HG02571 (cell line): ENCODE results near the gene RNF145.
"Not testable (repeated sequence)": the region's sequence is repeated elsewhere in the genome, so short reads cannot be mapped to it uniquely, and the experiment has no call there.

Source experiments
- ATAC-seq: cut with Tn5 transposase; IDR thresholded peaks from one replicate; pipeline ENCODE4 v1.9.1; 2021; ENCODE audit warnings: mild to moderate bottlenecking, moderate library complexity; ENCODE audit not compliant: unreplicated experiment

Gene RNF145

GRCh38 chr5:159161361-159162214 is 47.8 kb downstream of the RNF145 start:
- ATAC-seq, result no peak

GRCh38 chr5:159158553-159159091 is 50.7 kb downstream of the RNF145 start:
- not testable (repeated sequence) for ATAC-seq

DNA sequence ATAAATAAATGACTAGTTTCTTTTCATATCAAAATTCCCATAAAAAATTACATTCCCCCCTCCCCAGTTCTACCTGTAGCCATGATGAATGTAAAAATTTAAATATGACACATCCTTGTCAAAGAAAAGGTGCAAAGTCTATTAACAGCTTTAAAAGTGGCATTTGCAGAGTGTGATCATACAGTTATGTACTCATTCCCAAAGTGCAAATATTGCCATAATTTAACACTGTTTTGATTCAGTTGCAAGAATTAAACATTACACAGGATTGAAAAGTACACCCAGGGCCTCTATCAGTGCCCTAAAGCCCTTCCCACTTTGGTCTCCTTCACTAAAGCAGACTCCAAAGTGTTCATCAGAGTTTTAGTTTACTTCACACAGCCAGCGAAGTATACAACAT is 51.8 kb downstream of the RNF145 start:
- ATAC-seq, result no peak

GRCh38 chr5:159156426-159157238 is 52.7 kb downstream of the RNF145 start:
- ATAC-seq, result no peak

- no peak for ATAC-seq
Observed at GRCh38 chr5:159155960-159156359, 53.4 kb downstream of the RNF145 start.

DNA sequence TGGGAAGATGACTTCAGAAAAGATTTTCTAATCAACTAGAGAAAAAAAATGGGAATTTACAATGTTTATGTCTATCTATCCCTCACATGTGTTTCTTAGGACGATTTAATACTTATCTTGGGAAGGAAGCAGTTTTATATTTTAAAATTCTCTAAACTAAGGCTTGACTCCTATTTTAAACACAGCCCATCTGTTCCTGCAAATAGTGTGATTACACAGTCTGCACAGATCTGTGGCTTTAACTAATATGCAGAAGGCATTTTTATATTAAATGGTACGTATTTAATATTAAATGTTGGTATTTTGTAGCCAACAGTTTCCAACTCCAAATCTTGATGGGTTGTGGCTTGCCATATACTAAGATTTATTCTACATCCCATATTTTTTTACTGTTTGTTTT is 56.5 kb downstream of the RNF145 start:
- no peak for ATAC-seq

DNA sequence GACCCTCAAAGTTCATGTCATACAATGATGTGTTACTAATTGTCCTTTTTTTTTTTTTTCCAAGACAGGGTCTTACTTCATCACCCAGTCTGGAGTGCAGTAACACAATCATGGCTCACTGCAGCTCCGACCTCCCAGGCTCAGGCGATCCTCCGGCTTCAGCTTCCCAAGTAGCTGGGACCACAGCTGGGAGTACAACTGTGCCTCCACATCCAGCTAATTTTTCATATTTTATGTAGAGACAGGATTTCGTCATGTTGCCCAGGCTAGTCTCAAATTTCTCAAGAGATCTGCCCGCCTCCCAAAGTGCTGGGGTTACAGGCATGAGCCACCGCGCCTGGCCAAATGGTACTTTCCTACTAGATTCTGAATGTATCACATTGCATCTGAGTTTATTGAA is 60.3 kb downstream of the RNF145 start:
- no peak for ATAC-seq

- no peak for ATAC-seq
Observed at GRCh38 chr5:159147976-159148375, 61.4 kb downstream of the RNF145 start.

DNA sequence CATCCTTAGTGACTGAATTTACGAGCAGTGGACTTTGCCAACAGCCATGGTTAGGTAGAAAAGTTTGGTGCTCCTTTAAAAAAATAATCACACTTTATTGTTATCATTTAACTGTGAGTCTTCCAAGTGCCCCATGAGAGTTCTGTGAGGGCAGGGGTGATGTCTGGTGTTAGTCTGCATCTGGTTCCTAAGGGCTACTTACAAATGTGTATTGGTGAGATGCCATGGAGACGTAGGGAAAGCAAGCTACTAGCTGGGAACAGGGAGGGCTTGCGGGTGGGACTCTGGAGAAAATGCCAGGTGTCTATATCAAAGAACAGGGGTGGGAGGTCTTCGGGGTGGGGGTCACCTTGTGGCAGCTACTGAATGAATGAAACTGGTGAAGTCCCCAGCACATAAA is 62.5 kb downstream of the RNF145 start:
- ATAC-seq, result no peak

GRCh38 chr5:159145160-159145559 is 64.2 kb downstream of the RNF145 start:
- ATAC-seq, result not testable (repeated sequence)

DNA sequence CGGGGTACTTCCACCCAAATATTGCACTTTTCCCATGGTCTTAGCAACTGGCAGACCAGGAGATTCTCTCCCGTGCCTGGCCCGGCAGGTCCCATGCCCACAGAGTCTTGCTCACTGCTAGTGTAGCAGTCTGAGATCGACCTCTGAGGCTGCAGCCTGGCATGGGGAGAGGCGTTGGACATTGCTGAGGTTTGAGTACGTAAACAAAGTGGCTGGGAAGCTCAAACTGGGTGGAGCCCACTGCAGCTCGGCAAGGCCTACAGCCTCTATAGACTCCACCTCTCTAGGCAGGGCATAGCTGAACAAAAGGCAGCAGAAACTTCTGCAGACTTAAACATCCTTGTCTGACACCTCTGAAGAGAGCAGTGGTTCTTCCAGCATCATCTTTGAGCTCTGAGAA is 69.6 kb downstream of the RNF145 start:
- ATAC-seq, result no peak

- no peak for ATAC-seq
Observed at GRCh38 chr5:159135896-159136531, 73.3 kb downstream of the RNF145 start.

- ATAC-seq, result no peak
Observed at GRCh38 chr5:159133041-159133741, 76.2 kb downstream of the RNF145 start.

GRCh38 chr5:159132429-159133040 is 76.8 kb downstream of the RNF145 start:
- no peak for ATAC-seq

DNA sequence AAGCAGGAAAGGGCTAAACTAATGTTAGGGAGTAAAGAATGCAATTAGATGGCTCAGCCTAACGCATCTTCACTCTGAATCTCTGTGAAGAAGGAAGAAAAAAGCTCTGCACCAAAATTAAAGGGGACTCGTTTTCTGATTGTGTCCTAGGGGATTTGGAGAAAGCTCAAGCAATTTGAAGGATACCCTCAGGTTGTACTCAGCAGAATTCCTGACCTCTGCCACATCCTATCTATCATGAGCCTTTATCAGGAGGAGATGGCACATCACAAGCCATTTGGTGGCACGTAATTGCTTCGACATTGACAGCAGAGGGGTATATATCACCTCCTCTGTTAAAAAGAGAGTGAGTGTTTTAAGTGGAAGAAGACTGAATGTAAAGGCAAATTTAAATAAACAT is 77.4 kb downstream of the RNF145 start:
- ATAC-seq, result no peak

GRCh38 chr5:159130871-159131270 is 78.5 kb downstream of the RNF145 start:
- no peak for ATAC-seq

DNA sequence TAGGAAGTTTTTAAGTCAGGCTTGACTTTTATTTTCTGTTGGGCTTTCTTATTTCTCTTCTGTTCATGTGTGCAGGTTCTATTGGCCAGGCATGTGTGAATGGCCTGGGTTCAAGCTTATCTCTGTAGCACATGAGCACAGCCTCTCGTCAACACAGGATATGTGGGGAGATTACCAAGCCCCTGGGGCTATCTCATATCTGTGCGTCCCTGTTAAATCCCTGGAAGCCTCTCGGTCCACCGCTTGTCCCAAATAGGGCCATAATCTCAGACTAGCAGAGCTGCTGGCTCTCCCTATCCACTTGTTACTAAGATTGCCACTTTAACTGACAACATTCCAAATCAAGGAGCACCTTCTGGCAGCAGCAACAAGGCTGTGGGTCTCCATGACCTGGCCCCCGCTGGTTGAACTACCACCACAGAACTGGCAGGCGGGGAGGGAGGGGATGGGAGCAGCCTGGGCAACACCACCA is 81.2 kb downstream of the RNF145 start:
- ATAC-seq, result no peak

GRCh38 chr5:159123700-159124099 is 85.7 kb downstream of the RNF145 start:
- ATAC-seq, result no peak

DNA sequence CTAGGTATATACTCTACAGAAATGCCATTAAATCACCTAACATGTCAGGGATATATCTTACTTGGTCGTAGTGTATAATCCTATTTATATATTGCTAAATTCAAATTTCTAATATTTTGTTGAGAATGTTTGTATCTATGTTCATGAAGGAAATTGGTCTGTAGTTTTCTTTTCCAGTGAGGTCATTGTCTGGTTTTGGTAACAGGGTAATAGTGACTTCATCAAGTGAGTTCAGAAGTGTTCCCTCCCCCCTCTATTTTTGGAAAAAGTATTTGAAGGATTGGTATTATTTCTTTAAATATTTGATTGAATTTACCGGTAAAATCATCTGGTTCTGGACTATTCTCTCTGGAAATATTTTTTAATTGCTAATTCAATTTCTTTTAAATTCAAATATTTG is 86.2 kb downstream of the RNF145 start:
- ATAC-seq, result no peak

- ATAC-seq, result no peak
Observed at GRCh38 chr5:159121061-159121460, 88.3 kb downstream of the RNF145 start.
